OCI-LY7 (cell line): Measurements from ENCODE around the gene HID1. TPM values are rescaled to one million over a fixed set of nuclear protein-coding genes. Genes with fewer than 3 reads are reported as not detected.

ENCODE experiments used
- BruUV-seq: library from RNA; stranded (reverse); fragments of 400-500 nt; replicated peaks from 2 replicates; lab custom pipeline; 2021; lab: Mats Ljungman, UMichigan
- CTCF ChIA-PET: fragments of 300-600 bp; sonication (Branson Sonifier 250); formaldehyde crosslinking; loops from one replicate; lab custom pipeline; 2022; ENCODE audit warnings: antibody characterized with exemption; ENCODE audit not compliant: unreplicated experiment; lab: Charles Lee
- POLR2A ChIA-PET: fragments of 300-600 bp; sonication (Branson Sonifier 250); formaldehyde crosslinking; loops from one replicate; lab custom pipeline; 2022; ENCODE audit warnings: antibody characterized with exemption; lab: Charles Lee
- DNase-seq: peaks from one replicate; pipeline ENCODE4 v3.0.0-alpha.2; 2015; ENCODE audit warnings: low spot score
- H2AFZ ChIP-seq: fragments of 200-600 bp; sonication (generic), shearing (Covaris generic); 2 replicates; pipeline ENCODE4 v1.6.1; 2014; ENCODE audit warnings: mild to moderate bottlenecking, antibody characterized with exemption, low read length, moderate library complexity
- H3K27ac ChIP-seq: fragments of 200-600 bp; sonication (generic); 2 replicates; pipeline ENCODE4 v1.5.1; 2014; ENCODE audit warnings: mixed run types, low read depth, mild to moderate bottlenecking, moderate library complexity, low read length, inconsistent platforms; ENCODE audit not compliant: poor library complexity, severe bottlenecking
- H3K36me3 ChIP-seq: fragments of 200-600 bp; sonication (generic); 2 replicates; pipeline ENCODE4 v1.6.1; 2014; ENCODE audit warnings: mild to moderate bottlenecking, antibody characterized with exemption, low read length, moderate library complexity, mixed read lengths; ENCODE audit not compliant: insufficient read depth
- H3K4me1 ChIP-seq: fragments of 200-600 bp; sonication (generic); 2 replicates; pipeline ENCODE4 v1.5.1; 2014; ENCODE audit warnings: mild to moderate bottlenecking, low read length; ENCODE audit not compliant: insufficient read depth, poor library complexity, severe bottlenecking
- H3K4me2 ChIP-seq: fragments of 200-600 bp; sonication (generic); 2 replicates; pipeline ENCODE4 v1.6.1; 2014; ENCODE audit warnings: mild to moderate bottlenecking, low read length
- H3K4me3 ChIP-seq: fragments of 200-600 bp; sonication (generic); 2 replicates; pipeline ENCODE4 v1.5.1; 2014; ENCODE audit warnings: mild to moderate bottlenecking, low read depth, low read length; ENCODE audit not compliant: poor library complexity, severe bottlenecking
- H3K79me2 ChIP-seq: fragments of 200-600 bp; sonication (generic); 2 replicates; pipeline ENCODE4 v1.6.1; 2016; ENCODE audit warnings: low read depth, mild to moderate bottlenecking, low read length, moderate library complexity, mixed read lengths; ENCODE audit not compliant: insufficient read depth
- H3K9me2 ChIP-seq: fragments of 200-600 bp; sonication (generic); 2 replicates; pipeline ENCODE4 v1.6.1; 2016; ENCODE audit warnings: mild to moderate bottlenecking, low read length, mixed read lengths; ENCODE audit not compliant: insufficient read depth
- H3K9me3 ChIP-seq: fragments of 200-600 bp; sonication (generic); 2 replicates; pipeline ENCODE4 v1.6.1; 2014; ENCODE audit warnings: mild to moderate bottlenecking, mixed run types, low read length, mixed read lengths
- H4K20me1 ChIP-seq: fragments of 200-600 bp; sonication (generic); 2 replicates; pipeline ENCODE4 v1.6.1; 2014; ENCODE audit warnings: mild to moderate bottlenecking, antibody characterized with exemption, low read length, moderate library complexity, mixed read lengths; ENCODE audit not compliant: insufficient read depth
- EZH2phosphoT487 ChIP-seq: fragments of 200-600 bp; sonication (generic); IDR thresholded peaks from 2 replicates; pipeline ENCODE4 v1.6.1; 2018; ENCODE audit warnings: low read depth, borderline replicate concordance, mild to moderate bottlenecking, mixed run types, antibody characterized with exemption, low read length, moderate library complexity, mixed read lengths
- intact Hi-C: fragments of 100-400 bp; cut with micrococcal nuclease; formaldehyde crosslinking; loops from one replicate; pipeline ENCODE4 v1.10.0; 2022; ENCODE audit not compliant: unreplicated experiment
- total RNA-seq, 2 experiments: library from RNA; depleted of rRNA in 1 of 2; stranded (reverse); fragments of >200 nt in 1 of 2; shearing (Covaris generic) in 1 of 2; gene quantifications; 2 replicates each; pipeline ENCODE4 v1.2.3, GENCODE V29; 2014 to 2022
- TF ChIP-seq, protein P1 (sequence below): fragments of 200-600 bp; sonication (generic); conservative IDR thresholded peaks from 2 replicates; pipeline ENCODE4 v1.5.1; 2014; ENCODE audit warnings: mild to moderate bottlenecking, antibody characterized with exemption, low read length, moderate library complexity, mixed read lengths

HID1 gene
- total RNA-seq, 2 experiments from 2014 or later: 0.35 to 8.5 TPM

GRCh38 chr17:75011401-75012095 lies 39.0 kb upstream of the HID1 start:
- Histone ChIP-seq H3K9me2 (no peaks in the 10 kb centered on the region), H3K4me1 (peaks cover 16% of the 10 kb centered on the region), H4K20me1 (no peaks in the 10 kb centered on the region), H3K79me2 (peaks cover 21% of the 10 kb centered on the region), H3K4me3 (peak overlapping the region; percentile 73), H3K4me2 (peak overlapping the region; percentile 50), H3K9me3 (no peaks in the 10 kb centered on the region), H3K27ac (no peak overlapping the region), H3K36me3 (peaks cover 8% of the 10 kb centered on the region), H2AFZ (peak overlapping the region; percentile 90)
- DNase-seq: no peak
- TF ChIP-seq, protein P1, sequence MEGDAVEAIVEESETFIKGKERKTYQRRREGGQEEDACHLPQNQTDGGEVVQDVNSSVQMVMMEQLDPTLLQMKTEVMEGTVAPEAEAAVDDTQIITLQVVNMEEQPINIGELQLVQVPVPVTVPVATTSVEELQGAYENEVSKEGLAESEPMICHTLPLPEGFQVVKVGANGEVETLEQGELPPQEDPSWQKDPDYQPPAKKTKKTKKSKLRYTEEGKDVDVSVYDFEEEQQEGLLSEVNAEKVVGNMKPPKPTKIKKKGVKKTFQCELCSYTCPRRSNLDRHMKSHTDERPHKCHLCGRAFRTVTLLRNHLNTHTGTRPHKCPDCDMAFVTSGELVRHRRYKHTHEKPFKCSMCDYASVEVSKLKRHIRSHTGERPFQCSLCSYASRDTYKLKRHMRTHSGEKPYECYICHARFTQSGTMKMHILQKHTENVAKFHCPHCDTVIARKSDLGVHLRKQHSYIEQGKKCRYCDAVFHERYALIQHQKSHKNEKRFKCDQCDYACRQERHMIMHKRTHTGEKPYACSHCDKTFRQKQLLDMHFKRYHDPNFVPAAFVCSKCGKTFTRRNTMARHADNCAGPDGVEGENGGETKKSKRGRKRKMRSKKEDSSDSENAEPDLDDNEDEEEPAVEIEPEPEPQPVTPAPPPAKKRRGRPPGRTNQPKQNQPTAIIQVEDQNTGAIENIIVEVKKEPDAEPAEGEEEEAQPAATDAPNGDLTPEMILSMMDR: no peak
- no peak for TF ChIP-seq EZH2phosphoT487
- ChIA-PET POLR2A (interaction anchor here (0.6 to 3.4 kb wide), 14 partner anchors 15 to 138 kb away, joined by 3 to 27 read pairs (median 8); partner anchors contain the start of genes ATP5PD, CDR2L, FDXR and HID1), CTCF (interaction anchor here (0.6 to 3.2 kb wide), 4 partner anchors 13 to 161 kb away, joined by 3 to 26 read pairs (median 6); no protein-coding TSS in a partner anchor)
- intact Hi-C loops: loop anchor here (1.0 to 5.0 kb wide), 2 partner anchors 51 to 96 kb away; partner anchors contain the start of gene ARMC7
- BruUV-seq: no TSS peak

GRCh38 chr17:75010683-75011400 lies 38.3 kb upstream of the HID1 start:
- Histone ChIP-seq H2AFZ (peak overlapping the region; percentile 90; the same call in 1 of the 2 replicates), H3K9me2 (no peaks in the 10 kb centered on the region), H3K79me2 (peaks cover 21% of the 10 kb centered on the region), H3K27ac (no peak overlapping the region), H3K9me3 (no peaks in the 10 kb centered on the region), H3K4me2 (no peak overlapping the region), H3K4me1 (peaks cover 16% of the 10 kb centered on the region), H3K36me3 (peaks cover 4% of the 10 kb centered on the region; the same call in 1 of the 2 replicates), H4K20me1 (no peaks in the 10 kb centered on the region), H3K4me3 (no peak overlapping the region)
- TF ChIP-seq EZH2phosphoT487: no peak
- TF ChIP-seq, protein P1: no peak
- no TSS peak for BruUV-seq
- ChIA-PET CTCF (interaction anchor here (0.6 to 3.2 kb wide), 3 partner anchors 33 to 52 kb away, joined by 3 to 26 read pairs (median 3); no protein-coding TSS in a partner anchor), POLR2A (interaction anchor here (0.5 to 3.4 kb wide), 8 partner anchors 21 to 623 kb away, joined by 3 to 27 read pairs (median 6); partner anchors contain the start of genes ATP5PD, CDR2L, HID1 and KCTD2)
- DNase-seq: no peak
- intact Hi-C loops: loop anchor here (5.0 kb wide), 1 partner anchor 96 kb away; the partner anchor contains the start of gene ARMC7
